ENCODE data around the gene RUNX3.

DNA sequence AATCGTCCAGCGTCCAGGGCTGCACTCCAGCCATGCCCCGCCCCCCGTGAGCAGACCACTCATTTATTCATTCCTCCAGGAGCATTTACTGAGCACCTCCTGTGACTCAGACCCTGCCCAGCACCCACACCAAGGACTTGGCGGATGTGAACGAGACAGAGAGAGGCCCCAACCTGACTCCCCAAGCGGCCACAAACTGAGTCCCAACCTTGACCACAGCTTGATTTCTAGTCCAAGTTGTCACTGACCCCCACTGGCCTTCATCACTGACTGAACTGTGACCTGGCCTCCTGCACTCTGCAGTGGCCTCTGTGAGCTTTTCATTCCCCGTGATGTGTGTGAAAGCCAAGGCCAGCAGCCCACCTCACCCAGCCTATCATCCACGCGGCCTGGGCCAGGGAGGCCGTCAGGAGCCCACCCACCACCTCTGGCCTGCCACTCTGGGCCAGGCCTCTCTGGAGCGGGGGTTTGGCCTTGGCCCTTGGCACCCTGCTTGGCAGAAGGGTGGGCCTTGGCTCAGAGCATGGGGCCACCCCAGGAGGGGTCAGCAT lies 19.3 kb upstream of the RUNX3 start:
- no peak for TF ChIP-seq EP300 (IDR thresholded peaks at IDR 0.05)
- TF ChIP-seq, protein P1, sequence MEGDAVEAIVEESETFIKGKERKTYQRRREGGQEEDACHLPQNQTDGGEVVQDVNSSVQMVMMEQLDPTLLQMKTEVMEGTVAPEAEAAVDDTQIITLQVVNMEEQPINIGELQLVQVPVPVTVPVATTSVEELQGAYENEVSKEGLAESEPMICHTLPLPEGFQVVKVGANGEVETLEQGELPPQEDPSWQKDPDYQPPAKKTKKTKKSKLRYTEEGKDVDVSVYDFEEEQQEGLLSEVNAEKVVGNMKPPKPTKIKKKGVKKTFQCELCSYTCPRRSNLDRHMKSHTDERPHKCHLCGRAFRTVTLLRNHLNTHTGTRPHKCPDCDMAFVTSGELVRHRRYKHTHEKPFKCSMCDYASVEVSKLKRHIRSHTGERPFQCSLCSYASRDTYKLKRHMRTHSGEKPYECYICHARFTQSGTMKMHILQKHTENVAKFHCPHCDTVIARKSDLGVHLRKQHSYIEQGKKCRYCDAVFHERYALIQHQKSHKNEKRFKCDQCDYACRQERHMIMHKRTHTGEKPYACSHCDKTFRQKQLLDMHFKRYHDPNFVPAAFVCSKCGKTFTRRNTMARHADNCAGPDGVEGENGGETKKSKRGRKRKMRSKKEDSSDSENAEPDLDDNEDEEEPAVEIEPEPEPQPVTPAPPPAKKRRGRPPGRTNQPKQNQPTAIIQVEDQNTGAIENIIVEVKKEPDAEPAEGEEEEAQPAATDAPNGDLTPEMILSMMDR (IDR thresholded peaks at IDR 0.05), result no peak
